ENCODE results near the gene ADAMTS15.

DNA sequence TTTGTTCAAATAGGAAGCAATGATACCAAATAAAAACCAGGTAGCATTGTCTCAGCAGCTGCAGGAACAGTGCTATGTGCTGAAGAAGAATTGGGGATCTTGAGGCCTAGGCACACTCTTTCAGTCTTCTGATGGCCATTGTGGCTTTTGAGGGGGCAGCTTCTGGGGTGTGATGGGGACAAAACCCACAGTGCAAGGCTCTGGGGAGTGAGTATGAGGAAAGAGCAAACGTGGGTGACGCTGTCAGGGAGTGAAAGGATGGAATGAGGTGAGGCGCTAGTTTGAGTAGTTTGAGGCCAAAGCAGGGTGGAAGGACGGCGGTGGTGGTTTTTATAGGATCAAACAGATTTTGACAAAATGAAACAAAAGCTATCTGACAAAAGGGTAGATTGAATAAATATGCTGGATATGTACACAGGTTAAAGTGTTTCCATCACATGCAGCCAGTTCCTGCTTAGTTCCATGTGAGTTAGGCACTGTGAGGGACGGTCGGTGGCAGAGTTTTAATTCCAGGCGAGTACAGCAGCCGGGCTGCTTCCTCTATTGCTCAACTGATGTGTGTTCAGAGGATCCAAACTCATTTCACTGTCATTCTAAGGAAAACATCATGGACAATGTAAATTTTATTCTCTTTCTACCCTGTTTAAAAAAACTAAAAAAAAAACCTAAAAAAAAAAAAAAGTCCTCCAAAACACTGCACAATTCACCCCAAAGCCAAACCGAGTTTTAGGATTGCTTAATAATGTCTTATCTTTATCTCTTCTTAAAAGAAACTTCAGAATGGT, 18.9 kb downstream of the ADAMTS15 start:
- TF ChIP-seq CTCF (conservative IDR thresholded peaks at IDR 0.05 in 1 of 2, IDR thresholded peaks at IDR 0.05 in 1 of 2; ENCODE audit: low read depth in 1 of 2, low read length in 2 of 2) = no peak
- TF ChIP-seq EZH2 (IDR thresholded peaks at IDR 0.05; ENCODE audit: low read length, missing control alignments) = no peak
